Measurements from ENCODE around the gene UQCRH. TPM values are rescaled to one million over a fixed set of nuclear protein-coding genes. Genes with fewer than 3 reads are reported as not detected.

UQCRH gene
- total and polyA plus RNA-seq, 8 donors: 200 to 710 (median 359) TPM

- intact Hi-C loops (cut with DNase I; ENCODE audit: low total_unique reads): no loop called here
- H3K27ac ChIP-seq: peak overlapping the region; percentile 90 to 100 (median 97)
- DNase-seq: peak; percentile 48 to 72
- WGBS, 5 donors: 0 to 1% (median 0%) methylated on average over 22 to 32 of the region's 32 CpGs
- no peaks in the 10 kb centered on the region for H3K9me3 ChIP-seq
- H3K27me3 ChIP-seq: no peaks in the 10 kb centered on the region
- H3K36me3 ChIP-seq: peaks cover 4 to 10% (median 5%) of the 10 kb centered on the region in 4 donors
- peaks cover 37 to 74% (median 55%) of the 10 kb centered on the region in 4 donors for H3K4me1 ChIP-seq
- peak overlapping the region; percentile 81 to 95 (median 88) for H3K4me3 ChIP-seq
- TF ChIP-seq POLR2AphosphoS5 (IDR thresholded peaks at IDR 0.05) (no peak), CTCF (IDR thresholded peaks at IDR 0.05) (no peak), EP300 (IDR thresholded peaks at IDR 0.05) (no peak), POLR2A (IDR thresholded peaks at IDR 0.05) (no peak)
Measured at GRCh38 chr1:46302641-46303037, 859 bp upstream of the UQCRH start.

- Histone ChIP-seq H3K4me3 (peak overlapping the region; percentile 81 to 95 (median 88)), H3K4me1 (peaks cover 37 to 81% (median 55%) of the 10 kb centered on the region in 4 donors), H3K27me3 (no peaks in the 10 kb centered on the region), H3K36me3 (peaks cover 3 to 13% (median 6%) of the 10 kb centered on the region in 4 donors), H3K27ac (peak overlapping the region; percentile 88 to 100 (median 97)), H3K9me3 (no peaks in the 10 kb centered on the region)
- WGBS, 5 donors: 0 to 1% (median 1%) methylated on average over 11 to 14 of the region's 14 CpGs
- TF ChIP-seq POLR2AphosphoS5 (IDR thresholded peaks at IDR 0.05) (no peak), CTCF (IDR thresholded peaks at IDR 0.05) (no peak), POLR2A (IDR thresholded peaks at IDR 0.05) (no peak), EP300 (IDR thresholded peaks at IDR 0.05) (no peak)
- intact Hi-C loops (cut with DNase I; ENCODE audit: low total_unique reads): no loop called here
- no peak for DNase-seq
Measured at GRCh38 chr1:46303872-46304326, 401 bp downstream of the UQCRH start.

GRCh38 chr1:46306159-46306530 is 2.6 kb downstream of the UQCRH start:
- Histone ChIP-seq H3K4me1 (peaks cover 22 to 62% (median 39%) of the 10 kb centered on the region in 4 donors), H3K9me3 (no peaks in the 10 kb centered on the region), H3K27ac (no peak overlapping the region), H3K4me3 (no peak overlapping the region), H3K36me3 (peaks cover 17 to 35% (median 29%) of the 10 kb centered on the region in 4 donors), H3K27me3 (no peaks in the 10 kb centered on the region)
- DNase-seq: no peak
- intact Hi-C loops (cut with DNase I; ENCODE audit: low total_unique reads): loop anchor here (5.0 kb wide), 1 partner anchor 36 kb away; the partner anchor contains the start of gene NSUN4
- 88 to 93% (median 92%) methylated on average over 8 of the region's 8 CpGs for WGBS, 5 donors
- TF ChIP-seq CTCF (IDR thresholded peaks at IDR 0.05) (no peak), POLR2AphosphoS5 (IDR thresholded peaks at IDR 0.05) (no peak), POLR2A (IDR thresholded peaks at IDR 0.05) (no peak), EP300 (IDR thresholded peaks at IDR 0.05) (no peak)

- Histone ChIP-seq H3K4me1 (peaks cover 9 to 46% (median 27%) of the 10 kb centered on the region in 4 donors), H3K9me3 (no peaks in the 10 kb centered on the region), H3K27ac (no peak overlapping the region), H3K27me3 (no peaks in the 10 kb centered on the region), H3K4me3 (no peak overlapping the region), H3K36me3 (peaks cover 51 to 69% (median 63%) of the 10 kb centered on the region in 4 donors)
- intact Hi-C loops (cut with DNase I; ENCODE audit: low total_unique reads): loop anchor here (5.0 kb wide), 1 partner anchor 33 kb away; the partner anchor contains the start of gene NSUN4
- 87 to 93% (median 91%) methylated on average over 16 of the region's 16 CpGs for WGBS, 5 donors
- no peak for TF ChIP-seq POLR2A (IDR thresholded peaks at IDR 0.05)
- no peak for DNase-seq
Measured at GRCh38 chr1:46309401-46310159, 6.1 kb downstream of the UQCRH start.

Data from stomach (tissue), 9 donors.